Gastrocnemius medialis (tissue), 4 donors: ENCODE results near the gene KCNV2. TPM values are rescaled to one million over a fixed set of nuclear protein-coding genes. Genes with fewer than 3 reads are reported as not detected.

ENCODE experiments used
- ATAC-seq, 2 donors: fragments of 150-250 bp; one replicate each; pipeline ENCODE4 v1.9.1; 2016
- DNase-seq, 2 donors: peaks; one replicate each; pipeline ENCODE4 v3.0.0-alpha.2; 2019
- H3K27ac ChIP-seq, 4 donors: fragments of 200-600 bp; sonication (generic); 1 replicate in 1 of 4; 2 replicates in 3 of 4; pipeline ENCODE4 v1.5.1; 2016 to 2018; ENCODE audit warnings: mild to moderate bottlenecking in 2 of 4, moderate library complexity in 1 of 4
- H3K27me3 ChIP-seq, 3 donors: fragments of 200-600 bp; sonication (generic) in 2 of 3; 1 replicate in 1 of 3; 2 replicates in 2 of 3; pipeline versions ENCODE4 v1.5.1 to v1.6.0; 2016 to 2019; ENCODE audit warnings: mild to moderate bottlenecking in 1 of 3, moderate library complexity in 1 of 3
- H3K36me3 ChIP-seq, 2 donors: fragments of 200-600 bp; sonication (generic) in 1 of 2; one replicate each; pipeline ENCODE4 v1.5.1; 2017 to 2018
- H3K4me1 ChIP-seq, 2 donors: fragments of 200-600 bp; sonication (generic) in 1 of 2; one replicate each; pipeline ENCODE4 v1.5.1; 2016 to 2017; ENCODE audit warnings: mild to moderate bottlenecking in 2 of 2
- H3K4me3 ChIP-seq, 4 donors: fragments of 200-600 bp; sonication (generic) in 3 of 4; 1 replicate in 1 of 4; 2 replicates in 3 of 4; pipeline ENCODE4 v1.5.1; 2016 to 2019; ENCODE audit warnings: mild to moderate bottlenecking in 2 of 4
- H3K9me3 ChIP-seq, 3 donors: fragments of 200-600 bp; sonication (generic) in 2 of 3; 1 replicate in 1 of 3; 2 replicates in 2 of 3; pipeline ENCODE4 v1.5.1; 2016 to 2019
- CTCF ChIP-seq, 5 experiments: fragments of 450-650 bp in 3 of 5; fragments of 200-600 bp in 2 of 5; sonication (generic) in 2 of 5; IDR thresholded peaks in 4 of 5; conservative IDR thresholded peaks in 1 of 5; 1 replicate in 4 of 5; 2 replicates in 1 of 5; pipeline ENCODE4 v1.5.1; 2016 to 2019; ENCODE audit warnings: antibody characterized with exemption in 5 of 5, mild to moderate bottlenecking in 3 of 5, moderate library complexity in 3 of 5
- POLR2A ChIP-seq, 2 donors: fragments of 450-650 bp; IDR thresholded peaks; one replicate each; pipeline ENCODE4 v1.6.1; 2017; ENCODE audit warnings: antibody characterized with exemption in 2 of 2, mild to moderate bottlenecking in 2 of 2, moderate library complexity in 2 of 2
- in situ Hi-C, 4 donors: fragments of 200-750 bp; cut with MboI; loops; one replicate each; pipeline versions ENCODE4 v1.15.0 to v1.8.0; 2017; ENCODE audit warnings: low sequenced_read_pairs in 4 of 4
- intact Hi-C: fragments of 100-400 bp; cut with DNase I; formaldehyde crosslinking; loops from one replicate; pipeline ENCODE4 v1.15.1; 2023; ENCODE audit warnings: low total_unique reads
- total RNA-seq, 4 donors: library from RNA; depleted of rRNA; stranded (reverse); fragments of >200 nt; gene quantifications; one replicate each; pipeline versions ENCODE4 v1.1.0 to v1.2.3, GENCODE V29; 2016

KCNV2 gene
- total RNA-seq, 4 donors from 2014 or later = not detected

- no peak for TF ChIP-seq POLR2A (IDR thresholded peaks at IDR 0.05)
- no peak for TF ChIP-seq CTCF (IDR thresholded peaks at IDR 0.05 in 4 of 5, conservative IDR thresholded peaks at IDR 0.05 in 1 of 5)
- Histone ChIP-seq H3K36me3 (no peaks in the 10 kb centered on the region), H3K4me3 (no peak overlapping the region), H3K9me3 (no peaks in the 10 kb centered on the region), H3K27me3 (no peaks in the 10 kb centered on the region), H3K4me1 (peaks cover 6 to 19% of the 10 kb centered on the region in 2 donors), H3K27ac (no peak overlapping the region)
- DNase-seq (no peak), ATAC-seq (no peak)
- in situ Hi-C loops (loop anchor here in 1 of 4 donors (10.0 kb wide), 1 partner anchor 62 kb away; no protein-coding TSS in a partner anchor), intact Hi-C loops (loop anchor here (10.0 kb wide), 1 partner anchor 168 kb away; the partner anchor contains the start of gene PUM3)
These were observed 40.8 kb upstream of the KCNV2 start for GRCh38 chr9:2676466-2676865.

- intact Hi-C loops (loop anchor here (10.0 kb wide), 1 partner anchor 167 kb away; the partner anchor contains the start of gene PUM3), in situ Hi-C loops (loop anchor here in 1 of 4 donors (10.0 kb wide), 1 partner anchor 63 kb away; no protein-coding TSS in a partner anchor)
- H3K27ac ChIP-seq = peak overlapping the region in 3 of 4 donors; percentile 11 to 52 (median 45)
These were observed 39.1 kb upstream of the KCNV2 start for GRCh38 chr9:2677915-2678889.

GRCh38 chr9:2679011-2679410 lies 38.3 kb upstream of the KCNV2 start:
- Histone ChIP-seq H3K36me3 (no peaks in the 10 kb centered on the region), H3K4me3 (no peak overlapping the region), H3K27me3 (no peaks in the 10 kb centered on the region), H3K27ac (peak overlapping the region in 3 of 4 donors; percentile 26 to 52 (median 45)), H3K4me1 (peaks cover 6 to 19% of the 10 kb centered on the region in 2 donors), H3K9me3 (no peaks in the 10 kb centered on the region)
- in situ Hi-C loops (loop anchor here in 1 of 4 donors (10.0 kb wide), 1 partner anchor 64 kb away; no protein-coding TSS in a partner anchor), intact Hi-C loops (loop anchor here (10.0 kb wide), 1 partner anchor 166 kb away; the partner anchor contains the start of gene PUM3)
- DNase-seq (peak; percentile 32 to 34), ATAC-seq (peak; percentile 82 to 91)
- TF ChIP-seq POLR2A (IDR thresholded peaks at IDR 0.05) (no peak), CTCF (IDR thresholded peaks at IDR 0.05 in 4 of 5, conservative IDR thresholded peaks at IDR 0.05 in 1 of 5) (no peak)

More at GRCh38 chr9:2677915-2678889, 39.1 kb upstream of the KCNV2 start:
- no peaks in the 10 kb centered on the region for H3K27me3 ChIP-seq
- H3K4me1 ChIP-seq = peaks cover 6 to 19% of the 10 kb centered on the region in 2 donors
- no peak for DNase-seq
- no peak overlapping the region for H3K4me3 ChIP-seq
- ATAC-seq = peak in 1 of 2 donors; percentile 53
- no peaks in the 10 kb centered on the region for H3K36me3 ChIP-seq
- no peak for TF ChIP-seq CTCF (IDR thresholded peaks at IDR 0.05 in 4 of 5, conservative IDR thresholded peaks at IDR 0.05 in 1 of 5)
- TF ChIP-seq POLR2A (IDR thresholded peaks at IDR 0.05) = no peak
- H3K9me3 ChIP-seq = no peaks in the 10 kb centered on the region

GRCh38 chr9:2681981-2682380 lies 35.3 kb upstream of the KCNV2 start:
- ATAC-seq = no peak
- Histone ChIP-seq H3K9me3 (no peaks in the 10 kb centered on the region), H3K4me1 (peaks cover 6 to 19% of the 10 kb centered on the region in 2 donors), H3K36me3 (no peaks in the 10 kb centered on the region), H3K27me3 (no peaks in the 10 kb centered on the region), H3K4me3 (no peak overlapping the region), H3K27ac (no peak overlapping the region)
- in situ Hi-C loops (no loop called here), intact Hi-C loops (no loop called here)
- no peak for TF ChIP-seq CTCF (IDR thresholded peaks at IDR 0.05 in 4 of 5, conservative IDR thresholded peaks at IDR 0.05 in 1 of 5)
- no peak for TF ChIP-seq POLR2A (IDR thresholded peaks at IDR 0.05)
- no peak for DNase-seq
